GM21723 (cell line): ENCODE results near the gene TEDDM1.
A peak's percentile ranks its signal among the peaks of the same experiment; 100 is the strongest.

ENCODE experiments used
- ATAC-seq: cut with Tn5 transposase; IDR thresholded peaks from one replicate; pipeline ENCODE4 v1.9.1; 2021; ENCODE audit warnings: mild to moderate bottlenecking, moderate library complexity; ENCODE audit not compliant: unreplicated experiment

Gene TEDDM1

DNA sequence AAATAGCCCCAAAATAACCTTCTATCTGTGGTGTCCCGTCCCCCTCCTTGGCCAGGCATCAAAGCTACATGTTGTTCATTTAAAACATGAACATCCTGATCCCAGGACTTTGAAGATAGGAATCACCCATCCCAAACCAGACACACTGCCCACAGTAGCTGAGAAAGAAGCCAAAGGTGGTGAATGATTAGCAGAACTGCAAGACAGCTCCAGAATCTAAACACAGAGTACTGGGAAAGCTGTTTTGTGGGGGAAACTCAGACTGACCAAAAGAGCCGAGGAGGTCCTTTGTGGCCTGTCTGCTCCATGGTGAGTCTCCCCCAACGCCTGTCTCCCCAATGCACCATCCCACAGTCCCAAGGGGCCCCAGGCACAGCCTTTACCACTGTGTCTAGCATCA is 7.3 kb upstream of the TEDDM1 start:
- ATAC-seq, result no peak

DNA sequence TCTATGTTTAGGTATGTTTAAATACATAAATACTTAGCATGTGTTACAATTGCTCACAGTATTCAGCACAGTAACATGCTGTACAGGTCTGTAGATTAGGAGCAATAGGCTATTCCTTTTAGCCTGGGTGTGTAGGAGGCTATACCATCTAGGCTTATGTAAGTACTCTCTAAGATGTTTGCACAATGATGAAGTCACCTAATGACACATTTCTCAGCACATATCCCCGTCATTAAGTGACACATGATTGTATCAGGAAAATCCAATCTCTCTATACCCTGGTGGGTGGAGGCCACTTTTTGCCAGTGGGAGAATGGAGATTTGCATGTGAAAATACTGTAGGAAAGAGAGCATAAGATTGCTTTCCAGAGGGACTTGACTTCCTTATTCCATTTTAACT is 5.5 kb upstream of the TEDDM1 start:
- no peak for ATAC-seq

DNA sequence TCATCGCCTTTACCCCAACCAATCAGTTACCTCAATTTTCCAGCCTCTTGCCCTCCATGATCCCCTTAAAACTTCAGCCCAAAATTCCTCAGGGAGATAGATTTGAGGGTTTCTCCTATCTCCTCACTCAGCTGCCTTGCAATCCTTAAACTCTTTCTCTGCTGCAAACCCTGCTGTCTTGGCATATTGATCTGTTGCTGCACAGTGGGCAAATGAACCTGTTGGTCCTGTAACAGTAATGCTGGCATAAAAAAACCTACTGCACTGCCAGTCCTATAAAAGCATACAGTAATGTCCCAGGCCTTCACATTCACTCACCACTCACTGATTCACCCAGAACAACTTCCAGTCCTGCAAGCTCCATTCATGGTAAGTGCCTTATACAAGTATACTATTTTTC is 5.1 kb upstream of the TEDDM1 start:
- ATAC-seq, result no peak

- no peak for ATAC-seq
Measured at GRCh38 chr1:182404781-182405180, 4.3 kb upstream of the TEDDM1 start.

DNA sequence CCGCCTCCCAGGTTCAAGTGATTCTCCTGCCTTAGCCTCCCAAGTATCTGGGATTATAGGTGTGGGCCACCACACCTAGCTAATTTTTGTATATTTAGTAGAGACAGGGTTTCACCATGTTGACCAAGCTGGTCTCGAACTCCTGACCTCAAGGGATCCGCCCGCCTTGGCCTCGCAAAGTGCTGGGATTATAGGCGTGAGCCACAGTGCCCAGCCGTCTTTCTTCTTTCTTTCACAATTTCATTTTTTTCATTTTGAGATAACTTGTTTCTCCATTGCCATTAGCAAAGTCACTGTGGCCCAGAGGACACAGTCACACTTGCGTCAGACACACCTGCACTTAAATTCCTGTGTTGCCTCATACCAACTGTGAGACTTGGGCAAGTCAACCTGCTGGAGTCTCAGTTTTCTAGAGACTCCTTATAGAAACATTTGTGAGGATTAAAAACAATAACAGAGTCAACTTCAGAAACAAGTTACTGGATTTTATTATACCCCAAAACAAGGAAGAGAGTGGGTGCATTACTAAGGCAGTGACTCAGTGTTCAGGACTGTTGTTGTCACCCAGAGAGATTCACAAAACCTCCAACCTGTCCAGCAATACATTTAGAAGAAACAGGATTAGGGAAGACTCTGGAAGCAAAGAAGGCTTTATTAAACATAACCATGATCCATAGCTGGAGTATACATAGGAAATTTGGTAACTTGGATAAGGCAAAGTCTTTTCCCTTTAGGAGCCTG is 2.6 kb downstream of the TEDDM1 start:
- no peak for ATAC-seq

DNA sequence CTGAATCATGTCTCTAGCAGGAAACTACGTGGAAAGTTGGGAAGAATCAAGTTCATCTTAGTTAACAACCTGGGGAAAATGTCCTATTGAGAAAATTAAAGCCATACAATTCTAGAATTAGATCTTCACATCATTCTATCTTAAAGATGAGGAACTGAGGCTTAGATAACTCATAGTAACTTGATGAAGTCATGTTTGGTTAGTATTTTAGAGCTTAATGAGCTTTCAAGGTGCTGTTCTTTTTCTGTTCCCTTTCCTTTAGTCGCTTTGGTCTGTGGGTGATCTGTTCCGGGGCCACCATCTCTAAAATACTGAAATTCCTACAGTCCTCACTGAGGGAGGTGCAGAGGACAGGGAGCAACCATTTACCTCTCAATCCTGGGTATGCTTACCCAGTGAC is 4.6 kb downstream of the TEDDM1 start:
- no peak for ATAC-seq

DNA sequence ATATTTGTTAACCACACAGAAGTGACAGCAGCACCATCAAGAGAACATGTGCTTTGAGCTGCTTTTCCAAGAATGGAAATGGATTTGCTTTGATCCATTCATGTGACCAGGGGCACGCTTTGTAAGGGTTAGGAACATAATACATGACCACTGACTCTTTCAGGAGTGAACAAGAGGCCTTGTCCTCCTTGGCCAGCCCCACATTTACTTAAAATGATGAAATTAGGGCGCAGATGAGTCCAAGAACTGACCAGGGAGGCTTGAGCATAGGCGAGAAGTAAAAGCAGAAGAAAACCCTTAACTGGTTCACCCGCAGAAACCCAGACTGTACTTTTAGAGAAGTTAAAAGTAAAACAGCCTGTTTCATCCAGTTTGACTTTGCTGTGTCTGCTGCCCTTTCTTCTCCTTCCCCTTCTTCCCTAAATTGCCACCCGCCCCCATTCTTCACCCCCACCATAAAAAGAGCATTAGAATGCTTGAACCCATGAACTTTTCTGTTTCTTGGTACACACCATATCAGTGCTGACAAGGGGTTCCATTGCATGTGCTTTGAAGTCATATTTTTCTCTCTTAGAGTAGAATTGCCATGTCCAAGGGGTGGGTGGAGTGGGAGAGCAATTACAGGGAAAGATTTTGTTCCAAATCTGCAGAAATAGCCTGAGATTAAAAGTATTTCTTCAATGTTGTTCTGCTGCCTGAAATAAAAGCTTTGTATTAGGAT is 6.3 kb downstream of the TEDDM1 start:
- no peak for ATAC-seq

GRCh38 chr1:182392050-182393028 is 8.1 kb downstream of the TEDDM1 start:
- ATAC-seq, result peak; percentile 12

DNA sequence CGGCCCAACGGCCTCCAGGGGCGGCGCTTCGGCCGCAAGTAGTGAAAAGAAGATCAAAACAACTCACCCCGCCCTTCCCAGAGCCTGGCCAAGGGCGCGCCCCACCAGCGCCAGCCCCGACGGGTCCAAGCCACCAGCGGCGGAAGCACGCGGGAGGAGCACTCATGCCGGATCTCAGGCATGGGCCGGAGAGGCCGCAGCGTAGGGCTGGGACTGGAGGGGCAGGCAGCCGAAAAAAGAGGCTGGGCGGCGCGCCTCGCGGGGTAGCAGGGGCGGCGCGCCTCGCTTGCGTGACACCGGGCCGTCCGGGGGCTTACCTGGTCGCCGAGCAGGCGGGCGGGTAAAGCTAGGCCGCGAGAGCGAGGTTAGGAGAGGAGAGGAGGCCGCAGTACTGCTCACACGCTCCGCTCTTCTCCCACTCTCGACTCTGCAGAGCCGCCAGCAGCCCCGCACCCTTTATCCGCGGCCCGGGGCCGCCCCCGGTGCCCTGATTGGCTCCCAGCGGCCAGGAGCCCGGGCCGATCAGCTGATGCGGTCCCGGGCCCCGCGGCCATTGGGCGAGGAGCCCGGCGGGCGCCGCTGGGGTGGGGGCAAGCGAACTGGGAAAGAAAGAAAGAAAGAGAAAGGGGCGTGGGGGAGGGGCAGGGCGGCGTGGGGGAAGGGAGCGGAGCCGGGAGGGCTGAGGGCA is 9.0 kb downstream of the TEDDM1 start, which contains the start of gene GLUL:
Gene GLUL (minus strand): TSS at position 429 of the 688 bp plus-strand sequence. CDS start 3,053 bp downstream, outside the sequence.
- peak; percentile 80 for ATAC-seq

GRCh38 chr1:182391028-182391361 is 9.5 kb downstream of the TEDDM1 start:
- ATAC-seq, result no peak

GRCh38 chr1:182389619-182390047 is 10.8 kb downstream of the TEDDM1 start:
- ATAC-seq, result no peak

- no peak for ATAC-seq
Measured at GRCh38 chr1:182388392-182389134, 11.9 kb downstream of the TEDDM1 start.

- no peak for ATAC-seq
Measured at GRCh38 chr1:182387566-182387965, 12.9 kb downstream of the TEDDM1 start.

- ATAC-seq, result no peak
Measured at GRCh38 chr1:182386980-182387379, 13.5 kb downstream of the TEDDM1 start.

DNA sequence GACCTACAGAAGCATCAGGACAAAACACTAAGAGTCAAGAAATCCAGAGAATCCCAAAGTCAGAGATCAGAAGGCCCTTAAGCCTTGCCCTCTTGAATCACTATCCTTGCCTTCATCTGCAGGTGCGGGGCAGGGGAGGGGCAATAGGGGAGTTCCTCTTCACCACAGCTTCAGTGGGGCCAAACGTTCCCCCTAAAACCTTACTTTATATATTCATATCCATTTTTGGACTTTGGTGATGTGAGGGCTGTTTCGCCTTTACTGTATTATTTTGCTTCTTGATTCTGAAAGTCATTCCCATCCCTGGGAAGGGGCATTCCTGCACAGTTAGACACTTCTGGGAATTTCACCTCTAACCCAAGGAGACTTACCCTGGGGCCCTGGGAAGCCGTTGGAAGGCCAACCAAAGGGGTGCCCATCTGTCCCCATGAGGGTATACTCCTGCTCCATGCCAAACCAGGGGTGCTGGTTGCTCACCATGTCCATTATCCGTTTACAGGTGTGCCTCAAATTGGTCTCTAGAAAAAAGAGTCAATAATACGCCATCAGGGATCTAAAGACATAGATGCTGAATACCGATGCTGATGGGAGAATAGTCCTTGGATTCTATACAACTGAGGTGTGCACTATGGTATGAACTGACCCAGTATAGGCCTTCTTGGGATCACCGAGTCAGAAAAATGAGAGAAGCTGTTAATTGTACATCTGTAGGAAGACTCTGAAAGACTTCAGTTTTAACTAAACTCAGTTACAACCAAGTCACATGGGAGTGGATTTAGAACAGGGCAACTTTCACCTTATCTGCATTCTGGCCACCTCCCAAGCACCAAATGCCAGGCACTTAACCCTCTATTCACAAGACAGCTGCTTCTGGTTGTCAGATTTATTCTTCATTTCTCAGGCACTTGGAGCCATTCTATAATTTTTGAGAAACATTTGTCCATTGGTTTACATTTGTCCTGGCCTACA is 14.3 kb downstream of the TEDDM1 start:
- no peak for ATAC-seq

GRCh38 chr1:182384387-182384960 is 16.0 kb downstream of the TEDDM1 start:
- no peak for ATAC-seq

- ATAC-seq, result no peak
Measured at GRCh38 chr1:182383934-182384333, 16.5 kb downstream of the TEDDM1 start.

DNA sequence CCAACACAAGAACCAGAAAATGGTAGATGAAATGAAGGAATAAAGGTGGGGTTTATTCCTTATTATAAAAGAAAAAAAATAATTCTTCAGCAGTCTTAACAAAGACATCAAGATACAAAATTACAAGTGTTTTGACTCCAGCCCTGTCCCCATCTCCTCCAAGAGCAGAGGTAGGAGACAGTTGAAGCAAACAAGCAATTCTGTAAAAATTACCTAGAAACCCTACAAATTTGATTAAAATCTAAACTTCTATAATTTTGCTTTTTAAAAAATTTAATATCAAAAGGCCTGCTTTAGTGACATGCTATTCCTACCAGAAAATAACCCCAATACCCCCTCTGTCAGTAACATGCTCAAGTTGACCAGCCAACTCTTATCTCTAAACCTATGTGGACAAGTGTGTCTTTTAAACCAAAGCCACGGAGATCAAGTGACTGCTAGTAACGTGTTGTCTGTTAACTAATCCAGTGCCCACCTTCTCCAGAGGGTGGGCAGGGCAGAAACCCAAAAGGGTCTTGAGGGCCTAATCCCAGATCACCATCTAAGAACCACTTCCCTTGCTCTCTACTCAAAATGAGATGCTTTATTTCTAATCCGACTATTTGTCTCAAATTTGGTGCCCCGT is 17.3 kb downstream of the TEDDM1 start:
- no peak for ATAC-seq
